Bone marrow (tissue), 2 donors: ENCODE measurements around the gene RTL1.
A peak's percentile ranks its signal among the peaks of the same experiment; 100 is the strongest.

Experiments
- DNase-seq, 2 donors: peaks; one replicate each; lab custom pipeline; 2025; lab: John Stamatoyannopoulos, UW

The RTL1 gene

DNA sequence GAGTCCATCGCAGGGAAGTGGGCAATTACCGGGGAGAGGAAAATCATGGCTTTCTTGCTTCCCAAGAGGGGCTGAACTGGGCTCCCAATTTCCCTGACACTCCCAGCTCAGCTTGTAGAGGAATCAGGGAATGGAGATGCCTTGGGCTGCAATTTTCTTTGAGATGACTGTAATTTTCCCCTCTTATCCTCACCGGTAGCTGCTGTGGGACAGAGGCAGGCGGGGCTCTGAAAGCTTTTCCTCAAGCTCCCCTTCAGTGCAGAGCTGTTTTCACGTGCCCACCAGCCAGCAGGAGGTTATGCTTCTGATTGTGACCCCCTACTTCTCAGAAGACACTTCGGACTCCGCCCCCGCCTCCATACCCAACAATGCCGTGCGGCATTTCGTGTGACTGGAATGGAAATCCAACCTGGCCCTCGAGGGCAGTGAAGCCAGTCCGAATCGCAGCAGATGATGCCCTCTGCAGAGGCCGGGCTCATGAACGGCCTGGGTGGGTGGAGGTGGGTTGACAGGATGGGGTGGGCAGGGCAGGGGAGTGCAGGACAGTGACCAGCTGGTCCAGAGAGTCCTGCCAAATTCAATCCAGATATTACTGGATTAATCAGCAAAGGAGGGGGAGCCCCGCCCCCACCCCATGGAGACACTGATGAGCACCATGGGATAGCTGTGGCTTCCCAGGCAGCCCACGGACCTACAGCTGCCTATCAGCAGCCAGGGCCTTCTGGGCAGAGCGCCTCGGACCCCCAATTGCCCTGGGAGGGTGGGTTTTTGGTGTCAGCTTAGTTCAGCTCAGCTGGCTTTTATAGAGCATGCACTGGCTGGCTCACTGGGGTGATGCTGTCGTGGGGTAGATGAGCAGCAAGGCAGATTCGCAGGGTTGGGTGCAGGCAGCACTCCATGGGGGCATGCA is 37.6 kb downstream of the RTL1 start:
- no peak for DNase-seq

DNA sequence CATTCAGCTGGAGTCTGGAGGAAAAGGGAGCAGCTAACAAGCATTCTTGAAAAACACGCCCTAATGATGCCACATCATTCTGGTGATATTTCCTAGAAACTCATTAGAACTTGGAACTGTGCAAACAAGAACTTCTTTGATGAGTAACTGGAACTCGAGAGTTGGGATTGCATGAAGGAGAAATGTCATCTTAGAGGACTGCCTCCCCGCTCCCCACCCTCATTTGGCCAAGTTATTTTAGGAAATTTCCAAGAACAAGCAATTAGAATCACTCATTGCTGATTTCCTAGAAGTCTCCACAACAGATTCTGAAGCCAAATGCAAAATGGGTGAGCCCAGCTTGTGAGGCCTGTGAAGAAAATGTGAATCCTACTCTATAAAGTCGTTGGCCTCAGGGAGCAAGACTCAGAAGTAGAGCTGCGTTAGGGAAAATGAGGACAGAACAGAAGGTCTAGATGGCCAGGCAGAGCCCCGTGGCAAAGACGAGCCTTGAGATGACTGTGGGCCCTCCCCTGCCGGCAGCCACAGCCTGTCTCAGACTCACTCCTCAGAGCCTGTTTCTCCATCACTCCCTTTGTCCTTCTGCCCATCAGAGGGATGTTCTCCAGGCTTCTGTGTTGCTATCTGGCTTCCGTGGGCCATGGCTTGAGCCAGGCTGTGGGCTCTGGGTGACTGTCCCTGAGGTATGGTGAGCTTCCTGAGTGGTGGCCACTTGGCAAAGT is 38.4 kb downstream of the RTL1 start:
- no peak for DNase-seq

DNA sequence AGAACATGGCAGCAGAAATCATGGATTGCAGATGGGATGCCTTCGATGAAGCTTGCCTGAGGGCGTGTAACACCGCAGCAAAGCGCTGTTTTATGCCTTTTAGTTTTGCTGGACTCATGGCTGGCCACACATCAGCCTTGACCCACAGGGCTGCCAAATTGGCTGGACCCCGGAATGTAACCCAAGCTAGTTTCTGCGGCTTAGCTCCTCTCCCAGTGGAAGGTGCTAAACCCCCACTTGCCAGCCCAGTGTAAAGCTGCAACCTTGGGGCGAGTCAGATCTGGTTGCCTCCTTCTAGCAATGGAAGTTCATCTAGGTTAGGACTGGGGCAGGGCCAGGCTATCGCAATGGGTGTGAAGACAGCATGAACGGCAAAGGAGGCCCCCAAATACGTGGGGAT is 39.3 kb downstream of the RTL1 start:
- DNase-seq = no peak

DNA sequence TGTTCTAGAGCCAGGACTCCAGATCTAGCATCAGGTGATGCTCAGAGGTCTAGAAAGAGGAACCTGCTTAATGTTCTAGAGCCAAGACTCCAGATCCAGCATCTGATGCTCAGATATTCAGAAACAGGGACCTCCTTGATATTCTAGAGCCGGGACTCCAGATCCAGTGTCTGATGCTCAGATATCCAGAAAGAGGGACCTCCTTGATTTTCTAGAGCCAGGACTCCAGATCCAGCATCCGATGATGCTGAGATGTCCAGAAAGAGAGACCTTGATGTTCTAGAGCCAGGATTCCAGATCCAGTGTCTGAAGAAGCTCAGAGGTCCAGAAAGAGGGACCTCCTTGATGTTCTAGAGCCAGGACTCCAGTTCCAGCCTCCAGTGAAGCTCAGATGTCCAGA is 40.7 kb downstream of the RTL1 start:
- no peak for DNase-seq

DNA sequence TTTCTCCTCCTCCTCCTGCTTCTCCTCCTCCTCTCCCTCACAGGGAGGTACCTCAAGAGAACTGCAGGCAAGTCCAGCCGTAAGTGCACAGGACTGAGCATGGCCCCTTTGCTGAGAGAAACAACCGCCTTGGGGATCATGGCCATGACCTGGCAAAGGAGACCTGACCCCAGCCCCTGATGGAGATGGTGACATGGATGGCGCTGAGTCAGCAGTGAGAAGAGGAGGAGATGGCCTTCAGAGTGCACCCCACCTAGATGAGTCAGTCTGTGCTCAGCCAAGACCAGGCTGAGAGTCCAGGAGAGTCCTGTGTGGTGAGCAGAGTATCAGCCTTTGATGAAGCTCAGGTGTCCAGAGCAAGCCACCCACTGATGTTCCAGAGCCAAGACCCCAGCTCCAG is 41.2 kb downstream of the RTL1 start:
- DNase-seq = no peak

DNA sequence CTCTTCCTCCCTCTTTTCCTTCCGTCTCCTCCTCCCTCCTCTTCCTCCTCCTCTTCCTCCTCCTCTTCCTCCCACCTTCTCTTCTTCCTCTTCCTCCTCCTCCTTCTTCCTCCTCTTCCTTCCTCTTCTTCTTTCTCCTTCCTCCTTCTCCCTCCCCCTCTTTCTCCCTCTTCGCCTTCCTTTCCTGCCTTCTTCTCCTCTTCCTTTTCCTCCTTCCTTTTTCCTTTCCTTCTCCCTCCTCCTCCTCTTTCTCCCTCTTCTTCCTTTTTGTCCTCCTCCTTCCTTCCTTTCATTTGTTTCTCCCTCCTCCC is 41.6 kb downstream of the RTL1 start:
- DNase-seq = no peak

DNA sequence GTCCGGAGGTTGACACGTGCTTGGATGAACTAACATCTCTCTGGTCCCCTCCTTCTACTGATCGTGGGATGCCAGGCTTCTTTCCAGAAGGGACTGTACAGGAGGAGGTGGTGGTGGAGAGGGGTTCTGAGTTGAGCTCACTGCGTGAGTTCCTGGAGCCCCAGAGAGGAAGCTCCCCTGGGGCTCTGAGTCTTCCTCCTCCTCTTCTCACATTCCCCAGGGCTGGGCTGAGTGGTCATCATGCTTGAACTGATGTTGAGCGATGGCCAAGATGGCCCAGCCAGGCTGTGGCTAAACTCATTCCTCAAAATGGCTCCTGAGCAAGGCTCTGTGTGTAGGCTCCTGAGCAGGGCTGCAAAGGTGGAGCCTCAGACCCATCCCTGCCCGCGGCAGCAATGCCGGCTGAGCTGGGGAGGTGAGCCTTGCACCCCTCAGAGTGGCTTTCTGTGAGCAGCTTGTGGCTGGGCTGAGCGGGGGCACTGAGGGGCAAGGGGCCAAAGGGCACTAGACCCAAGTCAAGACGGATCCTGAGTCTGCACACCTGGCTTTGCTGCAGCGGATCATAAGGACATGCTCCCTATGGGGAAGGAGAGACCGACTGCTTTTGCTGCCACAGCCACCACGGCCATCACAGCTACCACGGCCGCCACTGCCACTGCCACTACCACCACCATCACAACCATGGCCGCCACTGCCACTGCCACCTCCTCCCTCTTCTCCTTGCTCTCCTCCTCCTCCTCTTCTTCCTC is 42.2 kb downstream of the RTL1 start:
- no peak for DNase-seq

DNA sequence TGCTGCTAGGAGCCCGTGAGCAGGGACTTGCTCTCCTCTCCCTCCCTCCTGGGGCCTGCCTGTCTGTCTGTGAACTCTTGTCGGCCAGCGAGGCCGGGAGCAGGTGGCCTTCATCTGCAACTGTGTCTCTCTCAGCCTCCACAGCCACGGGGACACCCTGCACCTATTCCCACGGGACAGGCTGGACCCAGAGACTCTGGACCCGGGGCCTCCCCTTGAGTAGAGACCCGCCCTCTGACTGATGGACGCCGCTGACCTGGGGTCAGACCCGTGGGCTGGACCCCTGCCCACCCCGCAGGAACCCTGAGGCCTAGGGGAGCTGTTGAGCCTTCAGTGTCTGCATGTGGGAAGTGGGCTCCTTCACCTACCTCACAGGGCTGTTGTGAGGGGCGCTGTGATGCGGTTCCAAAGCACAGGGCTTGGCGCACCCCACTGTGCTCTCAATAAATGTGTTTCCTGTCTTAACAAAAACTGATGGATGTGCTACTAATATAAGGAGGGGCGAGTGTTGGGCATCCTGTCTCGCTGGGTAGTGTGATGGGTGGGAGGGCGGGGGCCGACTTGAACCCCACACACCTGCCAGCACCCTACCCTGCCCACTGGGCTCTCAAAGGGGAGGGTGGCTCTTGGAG is 42.9 kb downstream of the RTL1 start:
- no peak for DNase-seq

DNA sequence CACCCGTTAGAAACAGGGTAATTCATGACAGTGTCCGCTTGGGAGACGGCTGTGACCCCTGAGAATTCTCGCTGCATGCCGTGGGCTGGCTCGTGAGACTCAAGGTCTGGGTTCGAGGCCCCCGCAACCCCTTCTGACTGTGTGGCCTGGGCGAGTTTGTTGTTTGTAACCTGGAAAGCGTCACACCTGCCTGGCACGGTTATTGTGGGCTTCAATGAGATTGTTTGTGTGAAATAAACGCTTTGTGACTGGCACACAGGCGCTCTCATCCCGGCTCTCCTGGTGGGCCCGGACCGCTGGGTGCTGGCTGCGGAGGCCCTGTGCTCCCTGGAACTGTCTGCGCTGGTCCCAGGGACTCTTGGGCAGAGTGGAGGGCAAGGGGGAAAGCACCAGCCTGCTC is 43.7 kb downstream of the RTL1 start:
- DNase-seq = no peak

DNA sequence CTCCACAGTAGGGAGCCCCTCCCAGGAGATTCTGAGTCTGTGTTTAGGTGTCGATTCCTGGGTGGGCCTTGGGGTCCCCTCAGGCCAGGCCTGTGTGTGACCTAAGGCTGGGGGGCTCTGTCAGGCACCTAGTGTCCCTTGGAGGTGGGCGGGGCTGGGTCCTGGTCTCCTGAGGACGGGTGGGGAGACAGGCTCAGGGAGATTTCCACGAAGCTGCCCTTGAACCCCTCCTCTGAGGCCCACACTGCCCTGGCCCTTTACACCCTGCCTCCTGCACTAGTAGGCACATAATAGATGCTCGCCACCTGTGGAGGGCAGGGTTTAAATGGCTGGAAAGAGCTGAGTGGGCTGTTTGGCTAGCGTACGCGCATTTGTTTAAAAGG is 44.7 kb downstream of the RTL1 start:
- DNase-seq = no peak

DNA sequence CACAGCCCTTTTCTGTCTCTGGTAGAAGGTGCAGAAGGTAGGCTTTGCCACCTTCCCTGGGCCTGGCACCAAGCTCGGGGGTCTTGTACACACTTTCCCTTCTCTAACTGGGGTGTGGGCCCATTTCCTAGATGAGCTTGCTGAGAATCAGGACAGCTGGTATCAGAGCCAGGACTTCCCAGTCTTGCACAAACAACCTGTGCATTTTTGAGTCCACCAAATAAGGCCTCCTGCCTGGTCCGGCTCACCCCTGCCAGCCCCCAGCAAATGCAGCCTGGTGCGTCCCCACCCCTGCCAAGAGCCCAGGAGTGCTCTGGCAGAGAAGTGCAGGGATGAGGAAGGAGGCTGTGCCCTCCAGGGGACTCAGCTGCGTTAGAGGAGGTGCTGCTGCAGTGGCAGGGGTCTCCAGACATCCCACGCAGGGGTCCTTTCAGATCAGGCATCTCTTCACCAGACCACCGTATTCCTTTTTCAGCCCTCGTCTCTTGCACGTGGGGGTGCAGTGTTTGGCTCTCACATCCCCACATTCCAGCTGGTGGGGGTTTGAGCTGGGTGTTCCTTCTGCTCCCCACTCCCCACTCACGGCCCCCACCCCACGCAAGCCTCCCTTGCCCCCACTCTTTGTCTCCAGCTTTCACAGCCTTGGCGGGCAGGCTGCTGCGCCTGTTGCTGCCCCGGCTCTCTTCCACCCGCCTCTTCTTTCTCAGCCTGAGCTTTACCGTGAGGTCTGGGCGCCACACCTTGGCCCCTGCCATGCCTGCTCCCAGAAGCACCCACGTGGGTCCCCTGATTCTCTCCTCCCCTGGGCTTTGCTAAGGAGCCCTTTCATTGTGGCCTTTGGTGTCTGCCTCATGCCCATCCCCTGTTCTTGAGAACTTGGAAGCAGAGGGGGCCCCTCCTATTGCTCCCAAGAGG is 45.3 kb downstream of the RTL1 start:
- no peak for DNase-seq

DNA sequence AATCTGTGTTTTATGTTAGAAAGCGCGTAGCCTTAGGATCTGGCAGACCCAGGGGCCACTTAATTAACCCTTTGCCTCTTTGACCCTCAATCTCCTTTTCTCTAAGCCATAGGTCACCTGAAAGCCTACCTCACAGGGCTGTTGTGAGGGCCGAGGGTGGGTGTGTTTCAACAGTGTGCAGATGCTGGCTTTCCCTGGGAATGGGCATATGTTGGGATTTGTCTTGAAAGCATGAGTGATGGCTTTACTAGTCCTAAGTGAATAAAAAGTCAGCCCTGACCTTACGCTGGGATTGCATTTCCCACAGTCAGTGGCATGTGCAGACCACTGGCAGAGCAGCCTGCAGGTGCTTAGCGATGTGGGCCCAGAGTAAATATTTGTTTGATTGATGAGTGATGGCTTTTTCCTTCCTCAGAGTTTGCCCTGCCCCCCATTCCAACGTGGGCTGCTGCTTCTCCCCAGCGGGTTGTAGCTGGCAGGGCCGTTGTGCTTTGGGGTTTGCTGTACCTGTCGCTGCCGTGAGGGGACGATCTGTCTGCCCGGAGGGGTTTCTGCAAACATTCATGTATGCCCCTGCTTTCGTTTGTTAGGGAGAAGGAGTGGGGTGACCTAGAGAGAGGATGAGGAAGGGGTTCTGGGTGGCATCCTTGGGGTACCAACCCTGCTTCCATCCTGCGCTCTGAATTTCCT is 46.1 kb downstream of the RTL1 start:
- no peak for DNase-seq

DNA sequence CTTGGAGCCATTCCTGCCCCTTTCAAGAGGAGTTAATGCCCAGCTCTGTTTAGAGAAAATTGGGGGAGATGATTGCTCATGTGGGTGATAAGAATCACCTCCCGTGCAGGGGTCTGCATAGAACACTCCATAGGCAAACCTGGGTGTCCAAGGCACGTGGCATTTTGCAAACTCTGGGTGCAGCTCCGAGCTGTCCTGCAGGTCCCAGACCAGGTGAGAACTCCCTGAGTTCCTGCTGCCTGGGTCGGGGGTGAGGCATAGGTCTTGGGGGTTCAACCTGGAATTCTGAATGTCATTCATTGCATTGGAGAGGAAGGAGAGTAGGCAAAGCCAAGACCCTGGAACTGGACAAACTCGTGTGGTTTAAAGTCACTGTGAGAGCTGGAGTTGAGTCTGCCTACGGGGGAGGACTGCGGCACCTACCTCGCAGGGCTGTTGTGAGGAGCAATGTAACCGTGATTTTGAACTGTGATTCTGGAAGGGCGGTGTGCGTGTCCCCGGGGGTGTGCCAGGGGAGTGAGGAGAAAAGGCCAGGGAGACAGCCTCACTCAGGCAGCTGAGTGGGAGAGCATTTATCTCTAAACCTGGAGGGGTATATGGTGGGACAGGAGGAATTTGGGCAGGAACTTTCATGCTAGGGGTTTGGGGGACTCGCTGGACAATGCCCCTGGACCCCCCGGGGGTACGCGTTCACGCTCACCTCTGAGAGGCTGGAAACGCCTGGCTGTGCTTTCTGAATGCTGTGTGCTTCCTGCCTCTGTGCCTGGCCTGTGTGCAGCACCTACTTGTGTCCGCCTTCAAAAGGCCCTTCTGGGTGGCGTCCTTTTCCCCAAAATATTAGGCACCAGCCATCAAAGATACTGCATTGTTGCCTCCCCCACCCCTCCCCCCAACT is 47.2 kb downstream of the RTL1 start:
- no peak for DNase-seq

DNA sequence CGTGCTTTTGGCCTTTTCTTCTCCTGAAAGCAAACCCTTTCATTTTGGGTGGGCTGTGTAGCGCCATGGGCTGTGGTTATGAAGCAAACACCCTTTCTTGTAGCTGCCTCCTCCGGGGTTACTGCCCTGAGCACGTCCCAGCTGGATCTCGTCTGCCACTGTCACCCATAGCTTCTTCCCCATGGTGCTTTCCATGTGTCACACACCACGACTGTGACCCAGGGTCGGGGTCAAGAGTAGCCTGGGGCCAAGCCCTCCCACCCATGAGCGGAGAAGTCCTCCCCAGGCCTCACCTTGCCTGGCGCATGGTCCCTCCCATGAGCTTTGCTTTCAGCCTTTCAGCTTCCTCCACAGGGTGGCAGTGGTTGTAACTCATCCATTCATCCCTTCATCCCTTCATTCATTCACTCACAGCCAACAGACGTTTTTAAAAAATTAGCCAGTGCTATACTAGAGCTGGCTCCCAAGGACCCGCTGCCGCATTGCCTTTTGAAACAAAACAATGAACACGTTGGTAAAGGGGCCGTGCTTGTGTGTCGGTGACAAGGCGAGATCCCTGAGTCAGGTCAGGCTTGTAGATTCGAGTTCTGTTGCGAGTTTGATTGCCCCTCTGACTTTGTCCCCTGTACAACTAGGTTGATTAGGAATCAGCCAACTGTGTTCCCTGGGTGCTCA is 48.1 kb downstream of the RTL1 start:
- no peak for DNase-seq

DNA sequence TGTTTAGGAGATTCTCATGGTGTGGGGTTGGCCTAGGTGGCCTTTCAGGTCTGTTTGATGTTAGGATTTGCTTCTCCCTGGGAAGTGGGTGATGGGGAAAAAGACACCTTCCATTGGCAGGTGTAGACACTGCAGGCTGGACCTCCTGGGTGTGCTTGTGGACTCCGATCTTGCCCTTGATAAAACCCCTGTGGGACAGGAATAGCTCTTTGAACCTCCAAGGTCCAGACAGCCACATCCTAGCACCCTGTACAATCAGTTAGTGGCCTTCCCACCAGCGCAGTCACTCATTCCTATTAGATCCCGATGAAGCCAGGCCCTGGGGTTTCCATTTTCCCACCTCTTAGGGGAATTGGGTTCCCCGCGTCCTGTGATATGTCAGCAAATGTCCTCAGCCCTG is 49.1 kb downstream of the RTL1 start:
- no peak for DNase-seq

DNA sequence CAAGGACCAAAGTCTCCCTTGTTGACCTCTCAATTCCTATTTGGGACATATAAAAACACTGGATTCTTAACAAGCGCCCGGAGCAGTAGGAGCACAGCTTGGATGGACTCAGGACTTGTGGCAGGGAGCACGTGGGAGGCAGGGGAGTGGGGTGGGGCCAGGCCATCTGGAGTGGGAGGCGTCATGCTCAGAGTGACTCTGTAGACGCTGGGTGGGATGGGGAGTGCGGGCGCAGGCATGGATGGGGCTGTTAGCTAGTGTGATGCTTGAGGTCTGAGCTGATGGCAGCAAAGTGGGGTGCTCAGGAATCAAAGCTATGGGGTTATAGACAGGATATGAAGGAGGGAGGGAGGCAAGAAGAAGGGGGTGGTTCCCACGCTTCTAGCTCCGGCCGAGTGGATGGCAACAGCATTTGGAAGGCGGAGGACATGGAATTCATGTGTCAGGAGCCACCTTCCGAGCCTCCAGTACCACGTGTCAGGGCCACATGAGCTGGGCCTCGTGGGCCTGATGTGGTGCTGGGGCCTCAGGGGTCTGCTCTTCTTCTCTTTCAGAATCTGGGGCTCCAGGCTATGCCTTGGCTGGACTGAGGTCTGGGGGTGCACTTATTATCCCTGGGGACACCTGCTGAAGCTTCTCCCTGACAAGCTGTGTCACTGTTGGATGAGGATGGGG is 51.4 kb downstream of the RTL1 start:
- DNase-seq = no peak

DNA sequence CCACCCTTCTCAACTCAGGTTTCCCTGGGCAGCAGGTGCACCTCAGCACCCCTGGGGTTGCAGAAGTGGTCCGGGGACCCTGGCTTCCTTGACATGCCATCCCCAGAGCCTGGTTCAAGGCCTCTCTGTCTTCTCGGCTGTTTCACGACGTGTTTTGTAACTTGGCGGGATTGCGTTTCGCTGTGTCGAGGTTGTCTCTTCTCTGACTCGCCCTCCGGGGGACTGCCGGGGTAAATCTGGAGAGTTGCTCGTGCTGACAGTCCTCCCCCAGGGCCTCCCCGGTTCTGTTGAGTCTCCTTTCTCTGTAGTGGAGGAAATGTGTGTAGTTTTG is 52.0 kb downstream of the RTL1 start:
- DNase-seq = no peak

DNA sequence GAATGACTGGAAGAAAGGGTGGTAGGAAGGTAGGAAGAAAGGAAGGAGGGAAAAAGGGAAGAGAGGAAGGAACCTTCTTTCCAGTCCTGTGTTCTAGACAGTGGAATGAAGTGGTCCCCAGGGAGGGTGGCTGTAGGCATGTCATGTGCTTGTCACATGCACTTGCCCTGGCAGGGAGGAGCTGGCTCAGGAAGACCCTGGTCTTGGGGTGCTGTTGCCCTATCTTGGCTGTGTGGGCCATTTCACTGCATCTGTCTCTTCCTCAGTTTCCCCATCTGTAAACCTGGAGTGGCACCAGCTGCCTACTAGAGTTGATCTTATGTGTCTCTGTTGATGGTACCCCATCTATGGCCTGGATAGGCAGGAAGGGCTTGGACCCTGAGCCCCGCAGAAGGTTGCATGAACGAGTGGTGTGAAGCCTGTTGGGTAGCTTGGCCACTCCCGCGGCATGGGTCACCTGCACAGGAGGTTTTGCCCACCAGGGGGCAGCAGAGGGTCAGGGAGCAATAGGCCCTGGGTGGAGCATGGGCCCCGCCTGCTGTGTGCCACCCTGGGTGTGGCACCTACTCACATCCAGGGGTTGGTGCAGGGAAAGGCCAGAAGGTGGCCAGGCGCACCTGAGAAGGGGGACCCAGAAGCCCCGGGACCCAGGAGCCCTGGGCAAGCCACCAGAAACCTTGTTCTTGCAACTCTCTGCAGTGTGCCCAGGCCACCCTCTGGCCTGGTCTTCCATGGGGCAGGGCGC is 52.5 kb downstream of the RTL1 start:
- DNase-seq = peak in 1 of 2 donors; percentile 54
